CD8-positive, alpha-beta memory T cell (primary cell): ENCODE measurements around the gene DCLK1. TPM values are rescaled to one million over a fixed set of nuclear protein-coding genes. Genes with fewer than 3 reads are reported as not detected.

Source experiments
- CTCF ChIA-PET: fragments of 350-600 bp; sonication (Branson Sonifier 250); formaldehyde crosslinking; loops from one replicate; lab custom pipeline; 2021; ENCODE audit warnings: antibody characterized with exemption; lab: Charles Lee
- POLR2A ChIA-PET: fragments of 350-600 bp; sonication (Branson Sonifier 250); formaldehyde crosslinking; loops from one replicate; lab custom pipeline; 2021; ENCODE audit warnings: antibody characterized with exemption; lab: Charles Lee
- DNase-seq, 5 donors: peaks; one replicate each; pipeline versions ENCODE4 v3.0.0 to v3.0.0-alpha.2; 2020 to 2022; ENCODE audit warnings: mixed read lengths in 1 of 5
- H3K27ac ChIP-seq: one replicate; pipeline ENCODE4 v1.7.0; 2013; ENCODE audit warnings: low read depth, mild to moderate bottlenecking, low read length, moderate library complexity
- H3K27me3 ChIP-seq: 2 replicates; pipeline ENCODE4 v1.7.0; 2013; ENCODE audit warnings: low read length, mild to moderate bottlenecking; ENCODE audit not compliant: insufficient read depth, poor library complexity, severe bottlenecking
- H3K36me3 ChIP-seq: 2 replicates; pipeline ENCODE4 v1.7.0; 2013; ENCODE audit warnings: mild to moderate bottlenecking, low read length, moderate library complexity; ENCODE audit not compliant: insufficient read depth
- H3K4me1 ChIP-seq: 2 replicates; pipeline ENCODE4 v1.7.0; 2013; ENCODE audit warnings: mild to moderate bottlenecking, low read length, moderate library complexity; ENCODE audit not compliant: insufficient read depth
- H3K4me3 ChIP-seq: 2 replicates; pipeline ENCODE4 v1.7.0; 2013; ENCODE audit warnings: mild to moderate bottlenecking, low read length
- H3K9me3 ChIP-seq: 2 replicates; pipeline ENCODE4 v1.7.0; 2013; ENCODE audit warnings: mild to moderate bottlenecking, low read length
- H3K27ac Mint-ChIP-seq, 8 donors: one replicate each; pipeline ENCODE4 v1.8.0; 2020 to 2021; ENCODE audit warnings: mixed read lengths in 8 of 8, mild to moderate bottlenecking in 6 of 8, inconsistent platforms in 3 of 8, moderate library complexity in 3 of 8
- H3K27me3 Mint-ChIP-seq, 2 donors: one replicate each; pipeline ENCODE4 v1.8.0; 2020 to 2021; ENCODE audit warnings: mixed read lengths in 2 of 2, mild to moderate bottlenecking in 1 of 2, moderate library complexity in 1 of 2
- H3K36me3 Mint-ChIP-seq, 3 donors: one replicate each; pipeline ENCODE4 v1.8.0; 2020 to 2021; ENCODE audit warnings: mixed read lengths in 3 of 3, inconsistent platforms in 1 of 3, mild to moderate bottlenecking in 1 of 3
- H3K4me1 Mint-ChIP-seq, 3 donors: one replicate each; pipeline ENCODE4 v1.8.0; 2020 to 2021; ENCODE audit warnings: mixed read lengths in 3 of 3, inconsistent platforms in 1 of 3, mild to moderate bottlenecking in 1 of 3
- H3K4me3 Mint-ChIP-seq, 7 donors: one replicate each; pipeline ENCODE4 v1.8.0; 2020 to 2021; ENCODE audit warnings: mixed read lengths in 7 of 7, mild to moderate bottlenecking in 6 of 7, moderate library complexity in 4 of 7, inconsistent platforms in 2 of 7
- H3K9me3 Mint-ChIP-seq, 5 donors: one replicate each; pipeline ENCODE4 v1.8.0; 2020 to 2022; ENCODE audit warnings: mixed read lengths in 5 of 5, mild to moderate bottlenecking in 3 of 5, moderate library complexity in 2 of 5, inconsistent platforms in 1 of 5
- polyA plus RNA-seq: library from polyadenylated mRNA; unstranded; fragments of 300-500 nt; fragmentation: Illumina TruSeq; gene quantifications from one replicate; pipeline ENCODE4 v1.2.3, GENCODE V29; 2021
- total RNA-seq, 2 experiments: library from RNA; stranded (reverse); gene quantifications; one replicate each; pipeline ENCODE4 v1.2.3, GENCODE V29; 2021

Gene DCLK1
- total and polyA plus RNA-seq, 3 experiments from 2014 or later: not detected

DNA sequence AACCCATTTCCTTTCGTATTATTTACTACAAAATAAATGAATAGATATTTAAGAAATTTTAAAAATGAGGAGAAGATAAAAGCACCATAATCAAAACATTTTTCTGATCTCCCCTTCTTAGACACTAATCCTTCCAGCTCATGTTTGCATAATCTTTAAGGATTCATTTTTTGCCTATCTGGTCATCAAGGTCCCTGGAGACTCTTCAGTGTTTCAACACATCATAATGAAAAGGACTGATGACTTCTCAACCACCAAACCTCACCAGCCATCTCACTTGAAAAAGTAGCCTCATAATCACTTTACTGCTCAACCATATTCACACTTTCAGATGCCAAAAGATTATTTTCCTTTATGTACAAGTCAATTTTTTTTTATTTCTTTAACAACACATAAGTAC is 80.1 kb downstream of the DCLK1 start:
- no peaks in the 10 kb centered on the region for H3K4me1 ChIP-seq
- H3K9me3 ChIP-seq: no peaks in the 10 kb centered on the region
- no peak overlapping the region for H3K4me3 ChIP-seq
- no peak for DNase-seq
- H3K27ac ChIP-seq: no peak overlapping the region
- POLR2A ChIA-PET: no interaction called here
- CTCF ChIA-PET: no interaction called here
- Mint-ChIP-seq H3K36me3 (no peaks in the 10 kb centered on the region), H3K27ac (no peak overlapping the region), H3K27me3 (no peaks in the 10 kb centered on the region), H3K4me1 (no peaks in the 10 kb centered on the region), H3K9me3 (peaks cover 2 to 15% (median 4%) of the 10 kb centered on the region in 5 donors), H3K4me3 (no peak overlapping the region)
- H3K27me3 ChIP-seq: no peaks in the 10 kb centered on the region
- H3K36me3 ChIP-seq: no peaks in the 10 kb centered on the region

DNA sequence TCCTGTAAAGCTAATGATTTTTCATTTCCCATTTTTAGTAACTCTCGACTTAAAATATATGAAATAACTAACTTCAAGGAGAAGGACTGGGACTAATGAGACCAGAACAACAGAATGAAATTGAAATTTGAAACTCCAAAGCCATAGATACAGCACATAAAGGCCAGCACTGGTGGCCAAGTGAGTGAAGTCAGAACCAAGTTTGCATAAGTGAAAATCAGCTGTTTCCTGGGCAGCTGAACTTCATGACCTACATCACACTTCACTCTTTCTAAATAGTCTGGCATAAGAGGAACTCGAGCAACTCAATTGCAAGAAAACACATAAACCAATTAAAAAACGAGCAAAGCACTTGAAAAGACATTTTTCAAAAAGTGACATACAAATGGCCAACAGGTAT is 84.5 kb downstream of the DCLK1 start:
- H3K4me1 ChIP-seq: no peaks in the 10 kb centered on the region
- no peak overlapping the region for H3K4me3 ChIP-seq
- peaks cover 0 to 15% (median 4%) of the 10 kb centered on the region in 5 donors for H3K9me3 Mint-ChIP-seq
- ChIA-PET CTCF (no interaction called here), POLR2A (no interaction called here)
- no peaks in the 10 kb centered on the region for H3K36me3 ChIP-seq
- H3K4me1 Mint-ChIP-seq: no peaks in the 10 kb centered on the region
- H3K27me3 ChIP-seq: no peaks in the 10 kb centered on the region
- no peak overlapping the region for H3K27ac Mint-ChIP-seq
- H3K27me3 Mint-ChIP-seq: no peaks in the 10 kb centered on the region
- H3K27ac ChIP-seq: no peak overlapping the region
- no peaks in the 10 kb centered on the region for H3K9me3 ChIP-seq
- no peaks in the 10 kb centered on the region for H3K36me3 Mint-ChIP-seq
- DNase-seq: no peak
- H3K4me3 Mint-ChIP-seq: no peak overlapping the region

DNA sequence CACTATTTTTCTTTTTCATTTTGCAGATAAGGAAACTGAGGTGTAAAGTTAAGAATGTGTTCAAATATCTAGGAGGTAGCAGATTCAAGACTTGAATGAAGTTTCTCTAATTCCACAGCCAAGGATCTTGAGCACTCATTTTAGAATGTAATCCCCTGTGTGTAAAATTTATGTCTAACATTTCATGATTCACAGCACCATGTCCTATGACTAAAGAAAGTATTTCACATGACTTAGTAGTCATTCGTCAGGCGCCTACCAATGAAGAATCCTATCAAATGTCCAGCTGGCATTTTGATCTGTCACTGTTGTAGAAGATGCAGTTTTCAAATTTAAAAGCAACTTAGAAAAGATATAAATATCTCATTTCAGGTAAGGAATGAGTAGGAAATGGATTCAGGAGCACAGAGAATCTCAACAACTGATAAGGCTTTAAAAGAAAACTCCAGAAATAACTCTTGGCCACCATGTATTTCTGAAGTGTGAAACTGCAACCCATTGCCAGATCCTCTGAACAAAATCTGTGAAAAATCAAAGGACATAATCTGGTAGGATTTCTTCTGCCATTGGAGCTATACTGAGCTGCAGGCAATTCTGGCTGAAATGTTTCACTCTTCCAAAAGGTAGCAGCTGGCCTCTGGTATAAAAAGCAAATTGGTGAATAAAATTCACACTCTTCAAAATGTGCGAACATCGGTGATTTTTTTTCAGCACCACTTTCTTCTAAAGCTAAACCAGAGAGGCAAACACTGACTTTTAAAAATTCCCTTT is 92.2 kb downstream of the DCLK1 start:
- Histone ChIP-seq H3K27ac (no peak overlapping the region), H3K36me3 (no peaks in the 10 kb centered on the region), H3K4me3 (no peak overlapping the region), H3K27me3 (no peaks in the 10 kb centered on the region), H3K9me3 (no peaks in the 10 kb centered on the region), H3K4me1 (no peaks in the 10 kb centered on the region)
- H3K4me1 Mint-ChIP-seq: no peaks in the 10 kb centered on the region
- peaks cover 0 to 10% (median 6%) of the 10 kb centered on the region in 5 donors for H3K9me3 Mint-ChIP-seq
- no peak overlapping the region for H3K27ac Mint-ChIP-seq
- no peaks in the 10 kb centered on the region for H3K27me3 Mint-ChIP-seq
- CTCF ChIA-PET: no interaction called here
- no peak for DNase-seq
- POLR2A ChIA-PET: no interaction called here
- no peak overlapping the region for H3K4me3 Mint-ChIP-seq
- H3K36me3 Mint-ChIP-seq: no peaks in the 10 kb centered on the region

DNA sequence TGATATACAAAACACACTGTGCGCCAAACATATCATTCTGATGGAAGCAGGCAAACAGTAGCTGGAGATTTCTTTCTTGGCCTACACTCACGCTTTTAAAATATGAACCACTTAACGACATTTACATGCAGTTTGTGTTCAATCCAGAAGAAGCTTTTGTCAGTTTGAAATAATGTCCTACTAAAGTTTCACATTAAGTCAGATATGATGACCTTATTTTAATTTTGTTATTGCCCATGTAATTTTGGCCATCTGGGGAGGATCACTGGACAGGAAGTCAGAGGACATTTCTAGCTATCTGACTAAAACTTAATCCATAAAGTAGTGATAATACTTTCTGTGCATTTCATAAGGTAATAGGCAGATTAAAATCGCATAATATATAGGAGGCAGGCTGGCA is 98.1 kb downstream of the DCLK1 start:
- Histone ChIP-seq H3K4me3 (no peak overlapping the region), H3K4me1 (no peaks in the 10 kb centered on the region), H3K27ac (no peak overlapping the region), H3K27me3 (no peaks in the 10 kb centered on the region), H3K36me3 (no peaks in the 10 kb centered on the region), H3K9me3 (no peaks in the 10 kb centered on the region)
- H3K36me3 Mint-ChIP-seq: no peaks in the 10 kb centered on the region
- H3K4me1 Mint-ChIP-seq: no peaks in the 10 kb centered on the region
- no peak overlapping the region for H3K4me3 Mint-ChIP-seq
- no peak for DNase-seq
- ChIA-PET CTCF (no interaction called here), POLR2A (no interaction called here)
- H3K27me3 Mint-ChIP-seq: no peaks in the 10 kb centered on the region
- H3K27ac Mint-ChIP-seq: no peak overlapping the region
- peaks cover 0 to 15% (median 8%) of the 10 kb centered on the region in 5 donors for H3K9me3 Mint-ChIP-seq

DNA sequence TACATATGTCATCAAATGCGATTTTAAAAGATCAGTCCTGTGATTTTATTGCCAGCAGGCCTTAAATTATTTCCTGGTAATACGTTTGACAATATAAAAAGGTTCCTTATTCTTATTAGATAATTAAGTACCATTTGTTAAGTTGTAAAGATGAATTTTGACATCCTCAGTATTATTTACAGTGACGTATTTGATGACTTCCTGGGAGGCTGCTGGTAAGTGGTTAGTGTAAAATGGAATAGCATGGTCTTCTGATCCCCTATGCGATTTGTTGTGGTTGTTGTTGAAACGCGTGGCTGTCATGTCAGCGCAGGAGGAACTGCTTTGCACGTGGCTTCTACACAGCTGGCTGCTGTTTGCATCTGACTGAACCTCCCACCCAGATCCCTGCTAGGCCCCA is 99.7 kb downstream of the DCLK1 start:
- H3K36me3 ChIP-seq: no peaks in the 10 kb centered on the region
- H3K4me1 ChIP-seq: no peaks in the 10 kb centered on the region
- CTCF ChIA-PET: no interaction called here
- H3K4me3 ChIP-seq: no peak overlapping the region
- POLR2A ChIA-PET: no interaction called here
- Mint-ChIP-seq H3K4me3 (no peak overlapping the region), H3K36me3 (no peaks in the 10 kb centered on the region), H3K4me1 (no peaks in the 10 kb centered on the region), H3K27me3 (no peaks in the 10 kb centered on the region), H3K27ac (no peak overlapping the region), H3K9me3 (peaks cover 0 to 10% (median 8%) of the 10 kb centered on the region in 5 donors)
- no peaks in the 10 kb centered on the region for H3K27me3 ChIP-seq
- H3K27ac ChIP-seq: no peak overlapping the region
- H3K9me3 ChIP-seq: no peaks in the 10 kb centered on the region
- no peak for DNase-seq

DNA sequence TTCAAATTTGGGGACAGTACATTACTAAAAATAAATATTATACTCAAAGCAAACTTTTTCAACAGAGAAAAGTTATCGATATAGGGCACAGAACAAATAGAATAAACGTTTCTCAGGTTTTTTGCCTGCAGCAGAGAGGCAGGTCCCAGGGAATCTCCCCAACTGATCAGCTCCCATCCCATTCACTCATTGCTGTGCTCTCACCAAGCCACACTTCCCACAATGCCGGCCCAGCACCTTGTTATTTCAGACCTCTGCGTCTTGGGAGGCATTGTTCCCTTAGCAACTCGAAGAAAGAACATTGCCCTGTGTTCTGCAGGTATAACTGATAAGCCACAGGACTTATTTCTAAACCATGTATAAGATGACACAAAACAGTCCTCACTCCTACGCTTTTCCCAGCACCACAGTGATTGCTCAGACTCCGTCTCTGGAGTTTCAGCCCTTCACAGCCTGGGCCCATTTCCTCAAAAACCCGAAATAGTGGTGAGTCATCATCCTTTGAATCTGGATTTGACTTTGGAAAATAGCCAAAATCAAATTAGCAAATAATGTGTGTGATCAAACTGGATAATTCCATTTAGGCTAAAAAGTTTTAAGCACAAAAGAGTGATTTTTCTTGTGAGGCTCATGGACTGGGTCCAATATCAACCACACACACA is 100.4 kb downstream of the DCLK1 start:
- Histone ChIP-seq H3K27me3 (no peaks in the 10 kb centered on the region), H3K27ac (no peak overlapping the region), H3K4me1 (no peaks in the 10 kb centered on the region), H3K4me3 (no peak overlapping the region), H3K36me3 (no peaks in the 10 kb centered on the region), H3K9me3 (no peaks in the 10 kb centered on the region)
- no peak overlapping the region for H3K27ac Mint-ChIP-seq
- POLR2A ChIA-PET: no interaction called here
- no peak overlapping the region for H3K4me3 Mint-ChIP-seq
- no peak for DNase-seq
- no peaks in the 10 kb centered on the region for H3K36me3 Mint-ChIP-seq
- H3K27me3 Mint-ChIP-seq: no peaks in the 10 kb centered on the region
- CTCF ChIA-PET: no interaction called here
- H3K4me1 Mint-ChIP-seq: no peaks in the 10 kb centered on the region
- H3K9me3 Mint-ChIP-seq: peaks cover 0 to 10% (median 8%) of the 10 kb centered on the region in 5 donors

DNA sequence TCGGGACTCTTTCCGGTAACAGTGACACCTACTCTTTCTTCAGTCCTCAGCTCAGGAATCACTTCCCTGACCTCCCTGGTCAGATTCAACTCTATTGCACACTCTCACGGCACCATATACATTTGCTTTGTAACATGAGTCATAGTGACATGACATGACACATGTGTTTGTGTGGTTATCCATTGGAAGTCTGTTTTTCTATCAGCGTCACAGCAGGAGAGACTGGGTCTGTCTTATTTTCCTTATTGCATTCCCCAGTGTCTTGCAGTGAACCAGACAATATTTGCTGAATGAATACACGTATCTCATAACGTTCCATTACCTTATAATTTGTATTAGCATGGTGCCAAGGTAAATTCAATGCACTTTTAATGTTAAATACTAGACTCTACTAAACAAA is 102.0 kb downstream of the DCLK1 start:
- ChIA-PET POLR2A (no interaction called here), CTCF (no interaction called here)
- no peak for DNase-seq

DNA sequence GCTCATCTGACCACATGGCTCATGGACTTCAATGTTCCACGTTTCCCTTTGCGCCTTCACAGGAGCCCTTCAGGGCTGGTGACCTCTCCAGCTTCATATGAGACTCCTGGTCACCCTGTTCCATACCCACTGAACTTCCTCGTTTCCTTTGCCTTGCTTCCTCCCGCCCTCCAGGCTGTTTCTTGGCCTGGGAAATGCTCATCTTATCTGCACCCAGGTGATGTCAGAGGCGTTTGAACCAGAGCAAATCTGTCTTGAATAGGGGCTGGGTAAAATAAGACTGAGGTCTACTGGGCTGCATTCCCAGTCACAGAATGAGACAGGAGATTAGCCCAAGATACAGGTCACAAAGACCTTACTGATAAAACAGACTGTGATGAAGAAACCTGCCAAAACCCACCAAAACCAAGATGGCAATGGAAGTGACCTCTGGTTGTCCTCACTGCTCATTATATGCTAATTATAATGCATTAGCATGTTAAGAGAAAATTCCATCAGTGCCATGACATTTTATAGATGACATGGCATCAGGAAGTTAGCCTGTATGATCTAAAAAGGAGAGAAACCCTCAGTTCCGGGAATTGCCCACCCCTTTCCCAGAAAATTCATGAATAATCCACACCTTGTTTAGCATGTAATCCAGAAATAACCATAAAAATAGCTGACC is 102.7 kb downstream of the DCLK1 start:
- POLR2A ChIA-PET: no interaction called here
- Histone ChIP-seq H3K27ac (no peak overlapping the region), H3K9me3 (no peaks in the 10 kb centered on the region), H3K36me3 (no peaks in the 10 kb centered on the region), H3K4me3 (no peak overlapping the region), H3K27me3 (no peaks in the 10 kb centered on the region), H3K4me1 (no peaks in the 10 kb centered on the region)
- no peak for DNase-seq
- no peaks in the 10 kb centered on the region for H3K36me3 Mint-ChIP-seq
- H3K9me3 Mint-ChIP-seq: peaks cover 0 to 11% (median 7%) of the 10 kb centered on the region in 5 donors
- CTCF ChIA-PET: no interaction called here
- H3K4me3 Mint-ChIP-seq: no peak overlapping the region
- no peaks in the 10 kb centered on the region for H3K4me1 Mint-ChIP-seq
- H3K27ac Mint-ChIP-seq: no peak overlapping the region
- H3K27me3 Mint-ChIP-seq: no peaks in the 10 kb centered on the region

More for the DNA sequence above, 102.0 kb downstream of the DCLK1 start:
- Mint-ChIP-seq H3K27ac (no peak overlapping the region), H3K4me3 (no peak overlapping the region), H3K9me3 (peaks cover 0 to 10% (median 7%) of the 10 kb centered on the region in 5 donors), H3K27me3 (no peaks in the 10 kb centered on the region), H3K4me1 (no peaks in the 10 kb centered on the region), H3K36me3 (no peaks in the 10 kb centered on the region)
- no peaks in the 10 kb centered on the region for H3K9me3 ChIP-seq
- H3K27ac ChIP-seq: no peak overlapping the region
- H3K4me1 ChIP-seq: no peaks in the 10 kb centered on the region
- H3K27me3 ChIP-seq: no peaks in the 10 kb centered on the region
- no peaks in the 10 kb centered on the region for H3K36me3 ChIP-seq
- H3K4me3 ChIP-seq: no peak overlapping the region
